IMR-90 (cell line): ENCODE data around the gene MRC1. TPM values are rescaled to one million over a fixed set of nuclear protein-coding genes. Genes with fewer than 3 reads are reported as not detected.

Source experiments
- ATAC-seq: fragments of 200-7000 bp; cut with Tn5 transposase; 2 replicates; pipeline ENCODE4 v1.9.1; 2020; ENCODE audit warnings: low read depth, mild to moderate bottlenecking, moderate library complexity
- BruUV-seq: library from RNA; stranded (reverse); fragments of 400-500 nt; replicated peaks from 2 replicates; lab custom pipeline; 2021; lab: Mats Ljungman, UMichigan
- CTCF ChIA-PET: fragments of 300-600 bp; formaldehyde crosslinking; extraction: SDS; loops from one replicate; lab custom pipeline; 2021; ENCODE audit warnings: antibody characterized with exemption; lab: Yijun Ruan, JAX
- POLR2A ChIA-PET: fragments of 300-600 bp; sonication (Branson Sonifier 250); formaldehyde crosslinking; loops from one replicate; lab custom pipeline; 2022; ENCODE audit warnings: antibody characterized with exemption; ENCODE audit not compliant: unreplicated experiment; lab: Charles Lee
- DNase-seq: peaks from one replicate; pipeline ENCODE4 v3.0.0; 2013
- H2AFZ ChIP-seq: replicated peaks from 2 replicates; pipeline ENCODE3; 2013; ENCODE audit warnings: low read length, mild to moderate bottlenecking; ENCODE audit not compliant: poor library complexity
- H2AK5ac ChIP-seq: 2 replicates; pipeline ENCODE4 v1.6.1; 2013; ENCODE audit warnings: low read depth, low read length, inconsistent platforms
- H2AK9ac ChIP-seq: replicated peaks from 2 replicates; pipeline ENCODE3; 2013; ENCODE audit warnings: mild to moderate bottlenecking, low read depth, low read length, moderate library complexity; ENCODE audit not compliant: poor library complexity
- H2BK120ac ChIP-seq: 2 replicates; pipeline ENCODE4 v1.6.1; 2013; ENCODE audit warnings: low read depth, low read length, inconsistent platforms
- H2BK15ac ChIP-seq: 3 replicates; pipeline ENCODE4 v1.6.1; 2013; ENCODE audit warnings: low read depth, low read length, inconsistent platforms
- H2BK20ac ChIP-seq: 2 replicates; pipeline ENCODE4 v1.6.1; 2013; ENCODE audit warnings: low read depth, mild to moderate bottlenecking, inconsistent platforms, low read length, moderate library complexity
- H2BK5ac ChIP-seq: 2 replicates; pipeline ENCODE4 v1.6.1; 2013; ENCODE audit warnings: mild to moderate bottlenecking, low read depth, low read length, inconsistent platforms; ENCODE audit not compliant: poor library complexity, severe bottlenecking
- H3K14ac ChIP-seq: replicated peaks from 2 replicates; pipeline ENCODE4 v1.6.1; 2013; ENCODE audit warnings: low read depth, low read length, inconsistent platforms
- H3K18ac ChIP-seq: 2 replicates; pipeline ENCODE4 v1.6.1; 2013; ENCODE audit warnings: low read depth, low read length, control low read depth
- H3K23ac ChIP-seq: 2 replicates; pipeline ENCODE4 v1.6.1; 2013; ENCODE audit warnings: low read depth, low read length, inconsistent platforms
- H3K27ac ChIP-seq: 2 replicates; pipeline ENCODE4 v1.5.1; 2013; ENCODE audit warnings: mild to moderate bottlenecking, control low read depth, low read length; ENCODE audit not compliant: insufficient read depth
- H3K27me3 ChIP-seq: 2 replicates; pipeline ENCODE4 v1.6.1; 2013; ENCODE audit warnings: low read length; ENCODE audit not compliant: control insufficient read depth, insufficient read depth
- H3K36me3 ChIP-seq: 2 replicates; pipeline ENCODE4 v1.6.1; 2013; ENCODE audit warnings: low read length, mixed read lengths; ENCODE audit not compliant: control insufficient read depth, insufficient read depth
- H3K4ac ChIP-seq: 2 replicates; pipeline ENCODE4 v1.6.1; 2013; ENCODE audit warnings: low read depth, low read length, inconsistent platforms
- H3K4me1 ChIP-seq: 2 replicates; pipeline ENCODE4 v1.6.1; 2013; ENCODE audit warnings: low read length, mixed read lengths; ENCODE audit not compliant: control insufficient read depth, insufficient read depth
- H3K4me2 ChIP-seq: 2 replicates; pipeline ENCODE4 v1.6.1; 2013; ENCODE audit warnings: low read depth, mild to moderate bottlenecking, control low read depth, low read length, moderate library complexity
- H3K4me3 ChIP-seq: 2 replicates; pipeline ENCODE4 v1.5.1; 2013; ENCODE audit warnings: low read depth, mild to moderate bottlenecking, control low read depth, low read length, moderate library complexity; ENCODE audit not compliant: insufficient read depth
- H3K56ac ChIP-seq: 2 replicates; pipeline ENCODE4 v1.6.1; 2013; ENCODE audit warnings: low read length, inconsistent platforms; ENCODE audit not compliant: insufficient read depth; ENCODE audit errors: extremely low read depth
- H3K79me1 ChIP-seq, 2 experiments: 2 replicates each; pipeline ENCODE4 v1.6.1; 2013; ENCODE audit warnings: low read length in 2 of 2, inconsistent platforms in 1 of 2, low read depth in 1 of 2
- H3K9ac ChIP-seq: 2 replicates; pipeline ENCODE4 v1.6.1; 2013; ENCODE audit warnings: low read depth, low read length, control low read depth
- H3K9me1 ChIP-seq: 2 replicates; pipeline ENCODE4 v1.6.1; 2013; ENCODE audit warnings: low read length, inconsistent platforms; ENCODE audit not compliant: insufficient read depth
- H3K9me3 ChIP-seq: 2 replicates; pipeline ENCODE4 v1.6.1; 2013; ENCODE audit warnings: low read length; ENCODE audit not compliant: control insufficient read depth, insufficient read depth
- H4K20me1 ChIP-seq: 2 replicates; pipeline ENCODE4 v1.6.1; 2013; ENCODE audit warnings: low read length, inconsistent platforms; ENCODE audit not compliant: insufficient read depth
- H4K5ac ChIP-seq: 2 replicates; pipeline ENCODE4 v1.6.1; 2013; ENCODE audit warnings: mild to moderate bottlenecking, low read depth, low read length, control low read depth
- H4K8ac ChIP-seq, 2 experiments: 2 replicates each; pipeline ENCODE4 v1.6.1; 2013; ENCODE audit warnings: low read depth in 2 of 2, low read length in 2 of 2, control low read depth in 1 of 2, inconsistent platforms in 1 of 2
- H4K91ac ChIP-seq: 2 replicates; pipeline ENCODE4 v1.6.1; 2013; ENCODE audit warnings: low read depth, low read length, inconsistent platforms; ENCODE audit not compliant: insufficient read depth
- FOS ChIP-seq: fragments of 150-350 bp; IDR thresholded peaks from 2 replicates; pipeline ENCODE4 v1.6.1; 2016; ENCODE audit warnings: low read depth, low read length
- SMC3 ChIP-seq: fragments of 150-350 bp; IDR thresholded peaks from 2 replicates; pipeline ENCODE4 v1.6.1; 2016; ENCODE audit warnings: low read depth, mild to moderate bottlenecking, antibody characterized with exemption, low read length, moderate library complexity
- WGBS, 2 experiments: methylation state at CpG; one replicate each; pipeline versions ENCODE4 v1.1.5 to v1.1.7; 2013; ENCODE audit warnings: missing lambda C conversion rate in 2 of 2; ENCODE audit not compliant: insufficient read length in 1 of 2; ENCODE audit errors: extremely low coverage in 2 of 2; 5-methylcytosine and 5-hydroxymethylcytosine counted together
- dilution Hi-C: fragments of 300-500 bp; cut with HindIII; formaldehyde crosslinking; loops from one replicate; pipeline ENCODE4 v1.14.3; 2018; ENCODE audit warnings: low sequenced_read_pairs; ENCODE audit not compliant: unreplicated experiment
- in situ Hi-C: fragments of 300-500 bp; cut with MboI; formaldehyde crosslinking; loops from 3 replicates; pipeline ENCODE4 v1.14.3; 2019; ENCODE audit warnings: low sequenced_read_pairs, inconsistent platforms, mixed read lengths
- intact Hi-C: fragments of 100-400 bp; cut with micrococcal nuclease; formaldehyde crosslinking; loops from 2 replicates; pipeline ENCODE4 v1.10.0; 2022
- polyA plus RNA-seq, 3 experiments: library from polyadenylated mRNA; depleted of rRNA; stranded (reverse); fragments of >200 nt; gene quantifications; 2 replicates each; pipeline ENCODE4 v1.2.3, GENCODE V29; 2012; ENCODE audit warnings: low replicate concordance in 1 of 3
- total RNA-seq: library from RNA; depleted of rRNA; stranded (reverse); fragments of >200 nt; gene quantifications from 2 replicates; pipeline ENCODE4 v1.2.3, GENCODE V29; 2012
- TF ChIP-seq, protein P1 (sequence below): fragments of 150-350 bp; IDR thresholded peaks from 2 replicates; pipeline ENCODE4 v1.6.1; 2016; ENCODE audit warnings: low read depth, mild to moderate bottlenecking, low read length, moderate library complexity, borderline replicate concordance

MRC1 gene
- total and polyA plus RNA-seq, 2 of the 4 experiments (the other 2 are of a cell fraction): not detected

- Histone ChIP-seq H3K27ac (no peak overlapping the region), H2BK15ac (no peak overlapping the region), H3K23ac (no peak overlapping the region), H3K4me1 (no peaks in the 10 kb centered on the region), H2AFZ (no peak overlapping the region), H3K4me3 (no peak overlapping the region), H4K5ac (no peak overlapping the region), H3K27me3 (peaks cover 2% of the 10 kb centered on the region), H3K9me3 (peaks cover 3% of the 10 kb centered on the region; the same call in 1 of the 2 replicates), H2BK20ac (no peak overlapping the region), H3K9ac (no peak overlapping the region), H4K20me1 (no peaks in the 10 kb centered on the region), H3K4ac (no peak overlapping the region), H3K79me1 (no peaks in the 10 kb centered on the region), H2AK5ac (no peak overlapping the region), H2AK9ac (no peak overlapping the region), H2BK5ac (no peak overlapping the region), H4K8ac (no peak overlapping the region), H2BK120ac (no peak overlapping the region), H3K18ac (no peak overlapping the region), H3K36me3 (no peaks in the 10 kb centered on the region), H3K14ac (no peak overlapping the region), H4K91ac (no peak overlapping the region), H3K56ac (no peak overlapping the region), H3K9me1 (no peaks in the 10 kb centered on the region), H3K4me2 (no peak overlapping the region)
- BruUV-seq: no TSS peak
- dilution Hi-C loops (no loop called here), intact Hi-C loops (no loop called here), in situ Hi-C loops (no loop called here)
- TF ChIP-seq, protein P1, sequence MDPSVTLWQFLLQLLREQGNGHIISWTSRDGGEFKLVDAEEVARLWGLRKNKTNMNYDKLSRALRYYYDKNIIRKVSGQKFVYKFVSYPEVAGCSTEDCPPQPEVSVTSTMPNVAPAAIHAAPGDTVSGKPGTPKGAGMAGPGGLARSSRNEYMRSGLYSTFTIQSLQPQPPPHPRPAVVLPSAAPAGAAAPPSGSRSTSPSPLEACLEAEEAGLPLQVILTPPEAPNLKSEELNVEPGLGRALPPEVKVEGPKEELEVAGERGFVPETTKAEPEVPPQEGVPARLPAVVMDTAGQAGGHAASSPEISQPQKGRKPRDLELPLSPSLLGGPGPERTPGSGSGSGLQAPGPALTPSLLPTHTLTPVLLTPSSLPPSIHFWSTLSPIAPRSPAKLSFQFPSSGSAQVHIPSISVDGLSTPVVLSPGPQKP: no peak
- TF ChIP-seq FOS (no peak), SMC3 (no peak)
- no peak for ATAC-seq
- WGBS, 2 experiments: no CpG with 5 or more reads among the region's 1 CpG
- no peak for DNase-seq
- CTCF ChIA-PET: no interaction called here
- POLR2A ChIA-PET: no interaction called here
Measured at GRCh38 chr10:17766731-17767130, 42.4 kb upstream of the MRC1 start.
